GM19455 (cell line): ENCODE measurements around the gene HRH3.

Experiments
- ATAC-seq: cut with Tn5 transposase; IDR thresholded peaks from one replicate; pipeline ENCODE4 v1.9.1; 2021; ENCODE audit not compliant: unreplicated experiment

The HRH3 gene

DNA sequence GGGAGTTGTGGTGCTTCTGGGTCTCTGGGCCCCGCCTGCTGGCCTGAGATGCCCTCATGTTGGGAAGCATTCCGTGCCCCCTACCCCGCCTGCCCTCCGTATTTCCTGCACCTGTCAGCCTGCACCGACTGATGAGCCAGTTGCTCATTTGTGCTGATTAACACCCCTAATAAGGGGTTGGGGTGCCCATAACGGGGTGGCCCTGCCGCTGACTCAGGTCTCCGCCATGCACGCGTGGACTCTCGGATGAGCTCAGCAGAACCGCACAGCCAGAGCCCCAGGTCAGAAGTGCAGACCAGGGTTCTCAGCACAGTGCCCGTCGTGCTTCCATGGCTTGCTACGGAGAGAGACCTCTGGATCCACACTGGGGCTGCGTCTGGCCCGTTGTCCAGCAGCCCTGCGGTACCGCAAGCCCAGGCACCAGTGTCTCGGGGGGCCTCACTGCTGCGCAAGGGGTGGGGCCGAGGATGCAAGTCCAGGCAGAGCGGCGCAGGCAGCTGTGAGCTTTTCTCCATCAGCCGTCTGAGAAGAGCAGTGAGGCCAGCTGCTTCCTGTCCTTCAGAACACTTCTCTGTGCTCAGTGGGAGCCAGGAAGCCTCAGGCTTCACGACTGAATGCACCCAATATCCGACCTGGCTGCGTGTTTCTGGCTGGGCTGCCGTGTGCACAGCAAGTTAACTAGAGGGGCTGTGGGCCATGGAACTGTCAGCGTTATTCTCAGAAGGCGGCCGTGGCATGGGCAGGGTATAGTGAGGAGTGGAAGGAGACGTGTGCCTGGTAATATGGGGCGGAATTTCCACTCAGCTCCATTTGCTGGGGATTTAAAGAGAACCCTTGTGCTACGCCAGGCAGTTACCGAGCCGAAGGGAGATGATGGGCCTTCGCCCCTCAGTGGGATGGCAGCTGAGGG, 18.6 kb downstream of the HRH3 start:
- ATAC-seq, result no peak

DNA sequence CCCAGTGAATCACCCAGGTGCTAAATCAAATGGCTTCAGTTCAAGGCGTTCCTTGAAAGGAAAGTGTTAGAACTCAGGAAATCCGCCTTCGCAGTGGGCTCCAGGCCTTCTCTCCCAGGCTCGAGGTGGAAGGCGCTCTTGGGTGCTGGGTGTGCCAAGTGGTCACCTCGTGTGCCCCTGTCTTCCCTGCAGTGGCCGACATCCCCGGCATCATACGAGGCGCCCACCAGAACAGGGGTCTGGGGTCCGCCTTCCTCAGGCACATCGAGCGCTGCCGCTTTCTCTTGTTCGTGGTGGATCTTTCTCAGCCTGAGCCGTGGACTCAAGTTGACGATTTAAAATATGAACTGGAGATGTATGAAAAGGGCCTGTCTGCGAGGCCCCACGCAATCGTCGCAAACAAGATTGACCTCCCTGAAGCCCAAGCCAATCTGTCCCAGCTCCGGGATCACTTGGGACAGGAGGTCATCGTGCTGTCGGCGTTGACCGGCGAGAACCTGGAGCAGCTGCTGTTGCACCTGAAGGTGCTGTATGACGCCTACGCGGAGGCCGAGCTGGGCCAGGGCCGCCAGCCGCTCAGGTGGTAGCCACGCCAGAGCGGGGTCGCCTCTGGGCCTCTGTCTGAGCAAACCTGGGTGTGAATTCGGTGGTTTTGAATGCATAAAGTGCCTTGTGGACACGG, 19.4 kb downstream of the HRH3 start:
- ATAC-seq, result no peak

DNA sequence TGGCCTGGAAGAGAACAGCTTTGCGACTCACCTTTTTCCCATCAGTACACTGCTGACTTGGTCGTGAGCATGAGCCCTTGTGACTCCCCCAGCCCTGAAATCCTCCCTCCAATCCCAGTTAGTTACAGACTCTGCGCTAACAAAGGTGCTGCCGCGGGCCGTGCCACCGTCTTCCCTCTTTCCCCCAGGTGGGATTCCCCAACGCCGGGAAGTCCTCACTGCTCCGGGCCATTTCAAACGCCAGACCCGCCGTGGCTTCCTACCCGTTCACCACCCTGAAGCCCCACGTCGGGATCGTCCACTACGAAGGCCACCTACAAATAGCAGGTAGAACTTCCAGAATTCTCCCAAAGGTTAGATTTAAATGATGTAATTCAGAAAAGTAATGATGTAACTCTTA, 21.1 kb downstream of the HRH3 start:
- no peak for ATAC-seq

DNA sequence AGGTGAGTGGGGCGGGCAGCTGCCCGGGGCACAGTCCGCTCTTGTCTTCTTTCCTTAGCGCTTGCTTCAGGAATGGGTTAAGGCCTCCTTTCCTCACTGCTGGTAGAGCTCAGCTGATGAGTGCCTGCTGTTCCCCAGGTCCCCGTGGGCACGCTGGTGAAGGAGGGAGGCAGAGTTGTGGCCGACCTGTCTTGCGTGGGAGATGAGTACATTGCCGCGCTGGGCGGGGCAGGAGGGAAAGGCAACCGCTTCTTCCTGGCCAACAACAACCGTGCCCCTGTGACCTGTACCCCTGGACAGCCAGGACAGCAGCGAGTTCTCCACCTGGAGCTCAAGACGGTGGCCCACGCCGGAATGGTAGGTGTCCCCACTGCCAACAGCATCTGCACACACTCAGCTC, 21.6 kb downstream of the HRH3 start:
- no peak for ATAC-seq

DNA sequence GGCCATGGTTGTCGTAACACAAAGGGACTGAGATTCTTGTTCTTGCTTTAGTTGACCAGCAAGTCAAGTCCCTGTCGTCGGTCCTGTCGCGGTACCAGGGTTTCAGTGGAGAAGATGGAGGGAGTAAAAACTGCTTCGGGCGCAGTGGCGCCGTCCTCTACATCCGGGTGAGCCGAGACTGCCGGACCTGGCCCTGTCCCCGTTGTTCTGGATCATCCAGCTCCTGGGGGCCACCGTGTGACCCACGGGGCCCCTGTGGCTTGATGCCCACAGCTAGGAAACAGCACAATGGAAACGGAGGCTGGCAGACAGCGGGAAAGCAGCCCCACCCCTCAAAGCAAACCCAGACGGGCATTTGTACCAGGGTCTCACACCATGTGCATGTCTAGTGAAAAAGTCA, 22.3 kb downstream of the HRH3 start:
- ATAC-seq, result no peak

DNA sequence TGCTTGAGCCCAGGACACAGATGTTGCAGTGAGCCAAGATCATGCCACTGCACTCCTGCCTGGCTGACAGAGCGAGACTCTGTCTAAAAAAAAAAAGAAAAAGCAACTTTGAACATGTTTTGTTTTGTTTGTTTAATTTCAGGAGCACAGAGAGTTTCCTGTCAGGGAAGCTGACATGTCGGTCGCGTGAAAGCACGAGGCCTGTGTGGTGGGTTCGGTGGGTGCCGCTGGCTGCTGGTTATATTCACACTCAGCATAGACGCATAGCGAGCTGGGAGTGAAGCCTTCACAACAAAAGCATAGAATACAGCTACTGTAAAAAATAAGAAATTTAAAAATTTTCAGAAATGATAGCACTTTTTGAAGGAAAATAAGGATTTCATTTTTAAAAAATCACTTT, 22.8 kb downstream of the HRH3 start:
- ATAC-seq, result no peak

DNA sequence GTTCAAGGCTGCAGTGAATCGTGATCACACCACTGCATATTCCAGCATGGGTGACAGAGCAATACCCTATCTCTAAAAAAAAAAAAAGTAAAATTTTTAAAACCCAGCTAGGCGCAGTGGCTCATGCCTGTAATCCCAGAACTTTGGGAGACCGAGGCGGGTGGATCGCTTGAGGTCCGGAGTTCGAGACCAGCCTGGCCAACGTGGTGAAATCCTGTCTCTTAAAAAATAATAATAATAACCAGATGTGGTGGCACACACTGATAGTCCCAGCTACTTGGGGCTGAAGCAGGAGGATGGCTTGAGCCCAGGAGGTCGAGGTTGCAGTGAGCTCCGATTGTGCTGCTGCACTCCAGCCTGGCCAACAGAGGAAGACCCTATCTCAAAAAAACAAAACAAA, 23.8 kb downstream of the HRH3 start:
- no peak for ATAC-seq

DNA sequence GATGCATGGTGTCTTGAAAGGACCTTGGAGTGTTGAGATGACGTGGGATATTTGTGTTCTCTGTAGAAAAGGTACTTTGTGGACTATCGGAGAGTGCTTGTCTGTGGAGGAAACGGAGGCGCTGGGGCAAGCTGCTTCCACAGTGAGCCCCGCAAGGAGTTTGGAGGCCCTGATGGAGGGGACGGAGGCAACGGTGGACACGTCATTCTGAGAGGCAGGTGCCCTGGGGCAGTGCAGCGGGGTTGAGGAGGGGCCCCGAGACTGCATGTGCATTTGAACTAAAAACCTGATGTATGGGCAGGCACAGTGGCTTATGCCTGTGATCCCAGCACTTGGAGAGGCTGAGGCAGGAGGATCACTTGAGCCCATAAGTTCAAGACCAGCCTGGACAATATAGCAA, 24.3 kb downstream of the HRH3 start:
- ATAC-seq, result no peak

DNA sequence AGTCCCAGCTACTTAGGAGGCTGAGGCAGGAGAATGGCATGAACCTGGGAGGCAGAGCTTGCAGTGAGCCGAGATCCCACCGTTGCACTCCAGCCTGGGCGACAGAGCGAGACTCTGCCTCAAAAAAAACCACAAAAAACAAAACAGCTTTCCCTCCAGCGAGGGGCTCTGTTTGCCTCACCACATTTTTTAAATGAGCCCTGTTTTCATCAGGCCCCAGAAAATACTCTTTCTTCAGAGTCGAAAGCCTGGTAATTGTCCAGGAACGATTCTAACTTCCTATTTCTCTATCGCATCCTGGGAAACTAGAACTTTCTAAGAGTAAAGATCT, 25.0 kb downstream of the HRH3 start:
- no peak for ATAC-seq

DNA sequence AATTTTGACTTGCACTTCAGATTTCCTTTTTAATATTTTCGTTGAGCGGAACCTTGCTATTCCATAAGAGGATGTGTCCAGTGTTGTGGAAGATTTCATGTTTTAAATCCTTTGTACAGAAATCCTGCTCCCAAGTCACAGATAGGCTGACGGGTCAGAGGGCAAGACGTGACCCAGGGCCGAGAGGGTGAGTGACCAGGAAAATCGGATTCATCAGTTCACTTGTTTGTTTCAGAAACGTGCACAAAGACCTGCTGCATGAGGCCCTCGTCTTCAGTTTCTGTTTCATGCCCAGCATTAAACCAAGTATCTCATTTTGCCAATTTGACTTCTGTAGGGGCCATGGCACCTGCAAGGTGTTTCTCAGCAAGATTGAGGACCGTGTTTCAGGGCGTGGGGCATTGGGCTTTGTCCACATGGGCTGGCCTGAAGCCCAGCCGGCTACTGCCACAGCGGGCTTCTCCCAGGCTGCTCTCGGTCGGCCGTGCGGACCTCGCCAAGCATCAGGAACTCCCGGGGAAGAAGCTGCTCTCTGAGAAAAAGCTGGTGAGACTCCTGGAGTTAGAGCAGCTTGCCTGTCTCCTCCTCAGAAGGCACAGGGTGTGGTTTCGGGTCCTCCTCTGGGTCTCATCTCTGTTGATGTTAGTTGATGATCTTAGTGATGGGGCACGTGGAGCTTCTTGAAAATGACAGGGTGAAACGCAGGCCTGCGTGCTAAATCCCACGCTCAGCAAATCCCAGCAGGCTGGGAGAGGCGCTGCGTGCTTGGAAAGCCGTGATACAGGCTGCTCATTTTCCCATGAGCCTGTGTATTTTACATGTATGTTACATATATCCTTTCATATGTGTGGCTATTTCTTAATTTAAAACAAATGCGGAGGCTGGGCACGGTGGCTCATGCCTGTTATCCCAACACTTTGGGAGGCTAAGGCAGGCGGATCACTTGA, 26.7 kb downstream of the HRH3 start:
- ATAC-seq, result no peak

DNA sequence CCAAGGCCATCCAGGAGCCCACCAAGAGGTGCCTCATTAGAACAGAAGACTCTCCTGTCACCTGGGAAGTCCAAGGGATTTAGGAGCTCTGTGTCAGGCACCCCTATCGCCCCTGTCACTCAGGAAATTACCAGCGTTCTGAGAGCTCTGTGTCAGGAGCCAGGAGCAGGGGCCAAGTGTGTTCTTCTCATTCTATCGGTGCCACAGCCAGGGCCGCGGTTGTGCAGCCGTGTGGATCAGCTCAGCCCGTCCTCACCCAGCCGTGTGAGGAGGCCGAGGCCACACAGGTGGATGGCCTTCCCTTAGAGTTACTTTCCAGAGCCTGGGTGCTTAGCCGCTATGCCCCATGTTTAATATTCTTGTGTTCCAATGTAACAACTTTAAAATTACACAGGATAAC, 27.4 kb downstream of the HRH3 start:
- ATAC-seq, result no peak

DNA sequence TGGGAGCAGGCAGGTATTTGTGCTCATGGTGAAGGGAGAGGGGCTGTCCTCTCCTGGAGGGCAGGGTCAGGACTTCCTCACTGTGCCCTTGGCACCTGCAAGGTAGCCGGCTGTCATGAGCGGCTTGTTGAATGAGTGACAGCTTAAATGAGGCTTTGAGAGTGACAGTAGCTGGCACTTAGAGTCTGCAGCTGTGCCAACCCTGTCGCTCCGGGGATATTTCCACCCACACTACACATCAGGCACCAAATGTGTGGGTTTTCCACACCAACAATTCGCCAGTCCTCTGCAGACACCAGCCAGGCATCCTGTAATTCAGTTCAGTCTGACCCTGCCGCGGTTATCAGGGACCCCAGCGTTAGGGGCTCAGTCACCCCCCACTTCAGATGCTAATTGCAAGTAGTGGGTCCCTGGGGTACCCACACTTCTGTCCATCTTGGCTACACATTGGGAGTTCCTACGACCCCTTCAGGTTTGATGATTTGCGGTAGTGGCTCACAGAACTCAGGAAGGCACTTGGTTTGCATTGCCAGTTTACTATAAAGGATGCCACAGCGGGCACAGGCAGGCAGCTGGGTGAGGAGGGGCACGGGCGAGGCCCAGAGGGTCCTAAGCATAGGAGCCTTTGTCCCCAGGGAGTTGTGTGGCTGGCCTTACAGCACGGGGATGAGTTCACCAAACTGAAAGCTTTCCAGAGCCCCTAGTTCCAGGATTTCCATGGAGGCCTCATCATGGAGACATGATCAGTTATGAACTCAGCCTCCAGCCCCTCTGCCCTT, 28.1 kb downstream of the HRH3 start:
- ATAC-seq, result no peak

DNA sequence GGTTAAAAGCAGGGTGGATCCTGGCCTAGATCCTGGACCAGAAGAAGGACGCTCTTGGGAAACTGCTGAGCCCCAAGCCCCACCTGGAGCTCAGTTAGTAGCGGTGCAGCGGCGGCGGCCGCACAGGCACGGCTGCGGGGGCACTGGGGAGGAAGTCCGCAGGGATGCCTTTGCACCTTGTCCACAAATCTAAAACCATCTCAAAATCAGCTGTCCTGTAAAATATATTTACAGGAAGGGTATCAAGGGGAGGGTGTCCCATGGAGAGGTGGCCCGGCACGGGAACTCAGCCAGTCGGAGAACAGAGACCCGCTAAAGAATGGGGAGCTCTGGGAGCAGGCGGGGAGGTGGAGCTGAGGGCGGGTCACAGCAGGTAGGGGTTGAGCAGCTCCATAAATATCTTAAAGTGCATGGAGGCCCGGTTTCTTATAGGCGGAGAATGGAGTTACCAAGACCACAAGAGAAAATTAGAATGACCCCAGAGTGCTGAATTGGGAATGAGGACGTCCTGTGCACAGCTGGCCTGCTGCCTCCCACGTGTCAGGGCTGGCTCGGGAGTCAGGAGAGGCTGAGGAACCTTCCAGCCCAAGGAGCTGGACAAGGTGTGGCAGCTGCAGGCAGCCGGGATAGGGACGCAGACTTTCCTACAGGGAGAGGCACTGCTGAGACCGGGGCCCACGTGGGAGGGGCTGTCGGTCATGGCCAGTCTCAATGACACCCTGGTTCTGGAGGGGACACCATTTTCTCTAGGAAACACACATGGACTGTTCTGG, 29.3 kb downstream of the HRH3 start:
- ATAC-seq, result no peak

DNA sequence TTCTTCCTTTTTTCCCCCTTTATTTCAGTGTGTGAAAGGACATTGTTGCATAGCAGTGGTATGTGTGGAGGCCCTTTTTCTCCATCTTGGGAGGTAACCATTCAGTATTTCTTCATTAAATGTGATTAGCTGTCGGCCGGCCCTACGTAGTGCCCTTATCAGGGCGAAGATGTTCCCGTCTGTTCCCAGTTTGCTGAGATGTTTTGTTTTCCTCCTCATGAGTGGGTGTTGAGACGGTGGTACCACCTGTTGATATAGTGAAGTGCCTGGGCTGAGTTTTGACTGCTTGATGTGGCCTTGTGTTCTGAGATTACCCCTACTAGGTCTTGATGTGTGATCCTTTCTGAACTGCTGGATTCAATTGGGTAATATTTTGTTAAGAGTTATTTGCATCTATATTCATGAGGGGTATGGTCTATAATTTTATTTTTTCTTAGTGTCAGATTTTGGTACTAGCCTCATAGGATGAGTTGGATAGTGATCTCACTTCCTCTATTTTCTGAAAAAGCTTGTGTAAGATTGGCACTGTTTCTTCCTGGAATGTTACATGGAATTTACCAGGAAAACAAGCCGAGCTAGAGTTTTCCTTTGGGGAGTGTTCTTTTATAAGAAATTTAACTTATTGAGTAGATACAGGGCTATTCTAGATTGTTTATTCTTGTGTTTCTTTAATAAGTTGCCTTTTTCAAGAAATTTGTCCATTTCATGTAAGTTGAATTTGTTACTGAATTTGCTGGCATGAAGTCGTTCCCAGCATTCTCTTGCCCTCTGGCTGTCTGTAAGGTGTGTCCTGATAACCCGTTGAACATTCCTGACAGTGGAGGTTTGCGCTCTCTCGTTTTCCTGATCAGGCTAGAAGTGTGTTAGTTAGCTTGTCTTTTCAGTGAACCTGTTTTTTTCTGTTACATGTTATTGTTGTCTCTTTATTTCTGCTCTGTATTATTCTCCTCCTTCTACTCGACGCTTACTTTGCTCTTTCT, 32.9 kb downstream of the HRH3 start:
- ATAC-seq, result no peak

DNA sequence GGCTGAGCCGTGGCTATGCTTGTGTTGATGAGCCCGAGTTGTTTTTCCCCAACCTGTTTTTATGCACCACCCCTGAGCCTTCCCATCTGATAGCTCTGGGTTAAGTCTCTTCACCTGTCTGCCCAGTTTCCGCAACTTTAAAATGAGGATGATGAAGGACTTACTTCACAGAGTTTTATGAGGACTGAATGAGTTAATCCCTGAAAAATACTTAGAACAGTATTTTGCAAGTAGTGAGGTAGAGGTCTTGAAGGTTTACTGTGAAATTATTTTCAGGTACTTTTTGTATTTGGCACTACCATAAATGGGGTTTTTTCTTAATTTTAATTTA, 34.0 kb downstream of the HRH3 start:
- ATAC-seq, result no peak

DNA sequence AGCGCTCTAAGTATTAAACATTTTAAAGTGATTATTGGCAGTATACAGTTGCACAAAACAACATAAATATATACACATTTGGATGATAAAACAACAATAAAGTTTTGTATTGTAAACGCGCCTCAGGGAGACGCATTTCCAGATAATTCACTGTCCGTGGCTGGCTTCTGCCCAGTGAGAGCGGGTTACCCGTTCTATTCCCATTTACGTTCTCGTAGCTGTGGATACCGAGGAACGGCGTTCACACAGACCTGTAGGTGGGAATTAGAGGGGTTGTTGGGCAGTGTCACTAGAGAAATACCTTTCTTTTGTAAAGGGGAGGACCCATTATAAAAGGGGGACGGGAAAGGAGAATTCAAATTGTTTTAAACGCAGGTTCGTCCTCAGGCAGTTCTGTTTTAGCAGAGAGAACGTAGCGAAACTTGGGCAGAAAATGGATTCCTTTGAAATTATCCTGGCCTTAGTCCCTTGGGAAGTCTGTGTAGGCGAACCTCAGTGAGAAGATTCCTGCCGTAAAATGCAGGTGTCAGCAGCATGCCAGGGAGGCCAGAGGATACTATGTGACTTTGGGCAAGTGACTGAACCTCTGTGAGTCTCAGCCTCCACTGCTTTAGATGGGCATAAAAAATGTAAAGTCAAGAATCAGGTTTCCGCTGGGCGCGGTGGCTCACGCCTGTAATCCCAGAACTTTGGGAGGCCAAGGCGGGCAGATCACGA, 36.5 kb downstream of the HRH3 start:
- ATAC-seq, result no peak

DNA sequence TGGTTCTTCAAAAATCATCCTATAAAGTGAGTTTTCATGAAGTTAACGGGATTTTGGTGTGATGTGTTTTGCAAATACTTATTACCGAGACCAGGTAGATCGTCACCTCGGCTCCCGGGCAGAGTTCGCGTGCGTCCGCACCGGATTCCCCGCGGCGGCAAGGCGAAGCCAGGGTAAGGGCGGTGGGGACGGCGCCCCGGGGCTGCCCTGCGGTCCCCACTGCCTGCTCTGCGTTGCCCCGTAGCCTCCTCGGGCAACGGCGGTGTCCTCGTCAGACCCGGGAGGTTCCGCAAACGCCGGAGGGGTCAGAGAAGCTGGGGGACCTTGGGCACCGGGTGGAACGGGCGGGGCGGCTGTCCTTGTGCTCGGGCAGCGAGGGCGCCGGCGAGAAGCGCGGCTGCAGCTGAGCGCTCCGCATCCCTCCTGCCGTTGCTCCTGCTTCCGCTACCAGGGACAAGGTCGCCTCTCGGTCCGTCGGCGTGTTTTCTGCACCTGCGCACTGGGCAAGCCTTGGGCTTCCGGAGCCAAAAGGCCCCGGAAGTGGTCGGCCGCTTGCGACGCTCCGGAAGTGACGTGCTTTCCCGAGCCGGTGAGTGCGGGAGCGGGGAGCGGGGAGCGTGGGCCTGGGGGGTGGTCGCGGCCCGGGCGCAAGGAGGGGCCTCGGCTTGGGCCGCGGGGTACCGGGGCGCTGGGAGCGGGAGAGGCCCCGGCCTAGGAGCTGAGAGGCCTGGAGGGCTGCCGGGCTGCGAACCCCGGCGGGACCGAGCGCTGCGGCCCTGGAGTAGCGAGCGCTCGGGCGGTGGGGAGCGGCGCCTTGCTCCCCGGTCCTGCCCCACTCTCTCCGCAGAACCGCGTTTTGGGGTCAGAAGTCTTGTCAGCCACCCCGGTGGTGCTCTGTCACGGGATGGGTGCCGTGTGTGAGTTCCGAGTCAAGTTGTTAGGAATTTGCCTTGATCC, 37.3 kb downstream of the HRH3 start, which contains the start of gene MTG2:
Gene MTG2, plus strand, starts transcription at position 560 of the 957 bp plus-strand sequence. CDS start 10,393 bp downstream, outside the sequence.
- peak; percentile 93 for ATAC-seq
